ENCODE results near the gene MRPL9.
A peak's percentile ranks its signal among the peaks of the same experiment; 100 is the strongest.

MRPL9 gene

GRCh38 chr1:151718011-151718431, 45.3 kb downstream of the MRPL9 start:
- H3K36me3 ChIP-seq (ENCODE audit: control insufficient read depth in 1 of 2, insufficient read depth in 2 of 2, low read depth in 1 of 2, low read length in 2 of 2): no peaks in the 10 kb centered on the region
- no peak overlapping the region for H4K8ac ChIP-seq (ENCODE audit: low read length)
- H3K4me1 ChIP-seq (ENCODE audit: control insufficient read depth, insufficient read depth, low read depth, low read length): peaks cover 15% of the 10 kb centered on the region
- no peak overlapping the region for H2BK15ac ChIP-seq (ENCODE audit: low read depth, poor library complexity, severe bottlenecking)
- no peaks in the 10 kb centered on the region for H3K9me3 ChIP-seq (ENCODE audit: control insufficient read depth, low read length)
- H3K27me3 ChIP-seq (ENCODE audit: control insufficient read depth in 1 of 2, insufficient read depth in 1 of 2, low read length in 2 of 2): peaks cover 78 to 85% of the 10 kb centered on the region in 2 experiments
- H4K91ac ChIP-seq (ENCODE audit: low read length): no peak overlapping the region
- DNase-seq: no peak
- H3K23ac ChIP-seq (ENCODE audit: low read length in 2 of 2): no peak overlapping the region
- no peak overlapping the region for H3K9ac ChIP-seq (ENCODE audit: low read length)
- no peak overlapping the region for H3K14ac ChIP-seq (ENCODE audit: low read length in 2 of 2)
- no peak overlapping the region for H3K4me3 ChIP-seq (ENCODE audit: insufficient read depth in 1 of 2, low read depth in 1 of 2, low read length in 2 of 2)
- H2BK5ac ChIP-seq (ENCODE audit: low read depth, low read length, poor library complexity, severe bottlenecking): no peak overlapping the region
- 74% methylated on average over 2 of the region's 4 CpGs for WGBS
- no peak overlapping the region for H3K4ac ChIP-seq (ENCODE audit: low read depth in 1 of 2, low read length in 2 of 2)
- H2AK5ac ChIP-seq (ENCODE audit: low read length, severe bottlenecking): no peak overlapping the region
- no peak overlapping the region for H2AFZ ChIP-seq (ENCODE audit: low read depth, low read length)
- no peak overlapping the region for H3K18ac ChIP-seq (ENCODE audit: low read depth in 1 of 2, low read length in 2 of 2)
- no peaks in the 10 kb centered on the region for H3K79me1 ChIP-seq (replicated peaks; ENCODE audit: low read length, poor library complexity, severe bottlenecking)
- H3K27ac ChIP-seq (ENCODE audit: low read length, poor library complexity, severe bottlenecking): no peak overlapping the region
- no peak overlapping the region for H2BK120ac ChIP-seq (ENCODE audit: low read depth, low read length)
- H2BK12ac ChIP-seq (ENCODE audit: low read length in 2 of 2): no peak overlapping the region
- no peak overlapping the region for H3K4me2 ChIP-seq (ENCODE audit: low read length, poor library complexity, severe bottlenecking)

- Histone ChIP-seq H3K4me3 (ENCODE audit: insufficient read depth in 1 of 2, low read depth in 1 of 2, low read length in 2 of 2) (no peak within 1 kb of the TSS), H3K9ac (ENCODE audit: low read length) (no peak within 1 kb of the TSS), H3K4me2 (ENCODE audit: low read length, poor library complexity, severe bottlenecking) (no peak within 1 kb of the TSS), H4K91ac (ENCODE audit: low read length) (no peak within 1 kb of the TSS), H3K18ac (ENCODE audit: low read depth in 1 of 2, low read length in 2 of 2) (no peak within 1 kb of the TSS), H3K4me1 (ENCODE audit: control insufficient read depth, insufficient read depth, low read depth, low read length) (peaks cover 16% of the 10 kb centered on the region), H3K4ac (ENCODE audit: low read depth in 1 of 2, low read length in 2 of 2) (no peak within 1 kb of the TSS), H2AFZ (ENCODE audit: low read depth, low read length) (no peak within 1 kb of the TSS), H2AK5ac (ENCODE audit: low read length, severe bottlenecking) (no peak within 1 kb of the TSS), H4K8ac (ENCODE audit: low read length) (no peak within 1 kb of the TSS), H2BK15ac (ENCODE audit: low read depth, poor library complexity, severe bottlenecking) (peak within 1 kb of the TSS; percentile 14), H3K27ac (ENCODE audit: low read length, poor library complexity, severe bottlenecking) (no peak within 1 kb of the TSS), H3K36me3 (ENCODE audit: control insufficient read depth in 1 of 2, insufficient read depth in 2 of 2, low read depth in 1 of 2, low read length in 2 of 2) (no peaks in the 10 kb centered on the region), H3K23ac (ENCODE audit: low read length in 2 of 2) (no peak within 1 kb of the TSS), H3K9me3 (ENCODE audit: control insufficient read depth, low read length) (no peaks in the 10 kb centered on the region), H3K79me1 (replicated peaks; ENCODE audit: low read length, poor library complexity, severe bottlenecking) (no peaks in the 10 kb centered on the region), H2BK5ac (ENCODE audit: low read depth, low read length, poor library complexity, severe bottlenecking) (no peak within 1 kb of the TSS), H3K14ac (ENCODE audit: low read length in 2 of 2) (no peak within 1 kb of the TSS), H3K27me3 (ENCODE audit: control insufficient read depth in 1 of 2, insufficient read depth in 1 of 2, low read length in 2 of 2) (peaks cover 79 to 83% of the 10 kb centered on the region in 2 experiments), H2BK12ac (ENCODE audit: low read length in 2 of 2) (no peak within 1 kb of the TSS), H2BK120ac (ENCODE audit: low read depth, low read length) (no peak within 1 kb of the TSS)
- WGBS: 7% methylated on average over 26 of the region's 27 CpGs
- DNase-seq: peak; percentile 19
Measured at GRCh38 chr1:151716771-151717631, 46.3 kb downstream of the MRPL9 start, which contains the start of gene CELF3. CELF3 (minus strand) TSS chr1:151716803; CDS start chr1:151716020, 783 bp downstream.

GRCh38 chr1:151716405-151716762, 46.9 kb downstream of the MRPL9 start:
- H3K4ac ChIP-seq (ENCODE audit: low read depth in 1 of 2, low read length in 2 of 2): no peak overlapping the region
- 8% methylated on average over 11 of the region's 11 CpGs for WGBS
- no peaks in the 10 kb centered on the region for H3K9me3 ChIP-seq (ENCODE audit: control insufficient read depth, low read length)
- peaks cover 11% of the 10 kb centered on the region for H3K4me1 ChIP-seq (ENCODE audit: control insufficient read depth, insufficient read depth, low read depth, low read length)
- H2AK5ac ChIP-seq (ENCODE audit: low read length, severe bottlenecking): no peak overlapping the region
- H3K79me1 ChIP-seq (replicated peaks; ENCODE audit: low read length, poor library complexity, severe bottlenecking): no peaks in the 10 kb centered on the region
- H3K36me3 ChIP-seq (ENCODE audit: control insufficient read depth in 1 of 2, insufficient read depth in 2 of 2, low read depth in 1 of 2, low read length in 2 of 2): no peaks in the 10 kb centered on the region
- H3K23ac ChIP-seq (ENCODE audit: low read length in 2 of 2): no peak overlapping the region
- H2AFZ ChIP-seq (ENCODE audit: low read depth, low read length): no peak overlapping the region
- H3K4me2 ChIP-seq (ENCODE audit: low read length, poor library complexity, severe bottlenecking): no peak overlapping the region
- H2BK120ac ChIP-seq (ENCODE audit: low read depth, low read length): no peak overlapping the region
- no peak overlapping the region for H3K4me3 ChIP-seq (ENCODE audit: insufficient read depth in 1 of 2, low read depth in 1 of 2, low read length in 2 of 2)
- H3K27ac ChIP-seq (ENCODE audit: low read length, poor library complexity, severe bottlenecking): no peak overlapping the region
- no peak overlapping the region for H3K18ac ChIP-seq (ENCODE audit: low read depth in 1 of 2, low read length in 2 of 2)
- H3K14ac ChIP-seq (ENCODE audit: low read length in 2 of 2): no peak overlapping the region
- no peak overlapping the region for H2BK5ac ChIP-seq (ENCODE audit: low read depth, low read length, poor library complexity, severe bottlenecking)
- no peak for DNase-seq
- no peak overlapping the region for H2BK12ac ChIP-seq (ENCODE audit: low read length in 2 of 2)
- no peak overlapping the region for H4K91ac ChIP-seq (ENCODE audit: low read length)
- H4K8ac ChIP-seq (ENCODE audit: low read length): no peak overlapping the region
- no peak overlapping the region for H2BK15ac ChIP-seq (ENCODE audit: low read depth, poor library complexity, severe bottlenecking)
- peaks cover 80 to 83% of the 10 kb centered on the region in 2 experiments for H3K27me3 ChIP-seq (ENCODE audit: control insufficient read depth in 1 of 2, insufficient read depth in 1 of 2, low read length in 2 of 2)
- H3K9ac ChIP-seq (ENCODE audit: low read length): no peak overlapping the region

- Histone ChIP-seq H3K27ac (ENCODE audit: low read length, poor library complexity, severe bottlenecking) (no peak overlapping the region), H3K14ac (ENCODE audit: low read length in 2 of 2) (no peak overlapping the region), H2BK12ac (ENCODE audit: low read length in 2 of 2) (no peak overlapping the region), H2BK15ac (ENCODE audit: low read depth, poor library complexity, severe bottlenecking) (peak overlapping the region; percentile 14), H2BK5ac (ENCODE audit: low read depth, low read length, poor library complexity, severe bottlenecking) (no peak overlapping the region), H4K8ac (ENCODE audit: low read length) (no peak overlapping the region), H2BK120ac (ENCODE audit: low read depth, low read length) (no peak overlapping the region), H3K27me3 (ENCODE audit: control insufficient read depth in 1 of 2, insufficient read depth in 1 of 2, low read length in 2 of 2) (peaks cover 85% of the 10 kb centered on the region in 2 experiments), H3K4ac (ENCODE audit: low read depth in 1 of 2, low read length in 2 of 2) (no peak overlapping the region), H3K23ac (ENCODE audit: low read length in 2 of 2) (no peak overlapping the region), H3K4me3 (ENCODE audit: insufficient read depth in 1 of 2, low read depth in 1 of 2, low read length in 2 of 2) (no peak overlapping the region), H3K4me2 (ENCODE audit: low read length, poor library complexity, severe bottlenecking) (no peak overlapping the region), H3K4me1 (ENCODE audit: control insufficient read depth, insufficient read depth, low read depth, low read length) (peaks cover 9% of the 10 kb centered on the region), H3K79me1 (replicated peaks; ENCODE audit: low read length, poor library complexity, severe bottlenecking) (no peaks in the 10 kb centered on the region), H2AK5ac (ENCODE audit: low read length, severe bottlenecking) (no peak overlapping the region), H2AFZ (ENCODE audit: low read depth, low read length) (no peak overlapping the region), H3K9ac (ENCODE audit: low read length) (no peak overlapping the region), H3K9me3 (ENCODE audit: control insufficient read depth, low read length) (no peaks in the 10 kb centered on the region), H4K91ac (ENCODE audit: low read length) (no peak overlapping the region), H3K36me3 (ENCODE audit: control insufficient read depth in 1 of 2, insufficient read depth in 2 of 2, low read depth in 1 of 2, low read length in 2 of 2) (no peaks in the 10 kb centered on the region), H3K18ac (ENCODE audit: low read depth in 1 of 2, low read length in 2 of 2) (no peak overlapping the region)
- 45% methylated on average over 17 of the region's 17 CpGs for WGBS
- DNase-seq: no peak
Measured at GRCh38 chr1:151715726-151716404, 47.4 kb downstream of the MRPL9 start.
